ENCODE results near the gene HOPX. TPM values are rescaled to one million over a fixed set of nuclear protein-coding genes. Genes with fewer than 3 reads are reported as not detected.

The HOPX gene
- total RNA-seq, 1 experiment from 2014 or later: 0.26 TPM

- ChIA-PET POLR2A (no interaction called here), CTCF (interaction anchor here (1.4 to 1.7 kb wide), 2 partner anchors 12 to 62 kb away, joined by 3 read pairs; no protein-coding TSS in a partner anchor)
- TF ChIP-seq ARID4B (CRISPR knock-in tag; IDR thresholded peaks at IDR 0.05; ENCODE audit: borderline replicate concordance) (no peak), ATF2 (CRISPR knock-in tag; IDR thresholded peaks at IDR 0.05; ENCODE audit: borderline replicate concordance, low read depth) (no peak), NR2C2 (CRISPR knock-in tag; IDR thresholded peaks at IDR 0.05) (no peak), FOXP4 (CRISPR knock-in tag; IDR thresholded peaks at IDR 0.05) (no peak), ZNF423 (CRISPR knock-in tag; IDR thresholded peaks at IDR 0.05) (no peak), CREM (CRISPR knock-in tag; IDR thresholded peaks at IDR 0.05) (no peak), ZNF232 (CRISPR knock-in tag; IDR thresholded peaks at IDR 0.05) (no peak), RORB (CRISPR knock-in tag; IDR thresholded peaks at IDR 0.05) (no peak), ERG (CRISPR knock-in tag; IDR thresholded peaks at IDR 0.05) (no peak), FOXP1 (CRISPR knock-in tag; IDR thresholded peaks at IDR 0.05; ENCODE audit: borderline replicate concordance) (no peak), MAX (CRISPR knock-in tag; IDR thresholded peaks at IDR 0.05) (no peak), CREB1 (CRISPR knock-in tag; IDR thresholded peaks at IDR 0.05) (no peak), ELF4 (CRISPR knock-in tag; IDR thresholded peaks at IDR 0.05; ENCODE audit: low read depth) (no peak), HMGXB4 (CRISPR knock-in tag; IDR thresholded peaks at IDR 0.05) (no peak), CBFB (CRISPR knock-in tag; IDR thresholded peaks at IDR 0.05; ENCODE audit: low read depth) (no peak)
- DNase-seq (ENCODE audit: low spot score): no peak
- no peak overlapping the region for H3K4me3 Mint-ChIP-seq
- no peak for ATAC-seq
- peaks cover 12% of the 10 kb centered on the region for H3K9me3 Mint-ChIP-seq
- H3K27me3 Mint-ChIP-seq (ENCODE audit: low read depth): peaks cover 8% of the 10 kb centered on the region
- H3K4me1 Mint-ChIP-seq: no peaks in the 10 kb centered on the region
- no peak overlapping the region for H3K27ac Mint-ChIP-seq
- H3K36me3 Mint-ChIP-seq: no peaks in the 10 kb centered on the region
Measured at GRCh38 chr4:56637791-56638190, 43.3 kb downstream of the HOPX start.

All from WTC11 (cell line).